Neural cell (in vitro differentiated cells): ENCODE results near the gene DCHS1. TPM values are rescaled to one million over a fixed set of nuclear protein-coding genes. Genes with fewer than 3 reads are reported as not detected.

ENCODE experiments used
- H2AFZ ChIP-seq: fragments of 200-600, 300-800 bp; sonication (generic), shearing (Covaris generic); 2 replicates; pipeline ENCODE4 v1.6.0; 2014; ENCODE audit warnings: low read depth, mild to moderate bottlenecking, antibody characterized with exemption, low read length, moderate library complexity
- H3F3A ChIP-seq: fragments of 200-600 bp; shearing (Covaris generic); 2 replicates; pipeline ENCODE4 v1.6.1; 2016; ENCODE audit warnings: mild to moderate bottlenecking, moderate library complexity, mixed read lengths, antibody characterized with exemption, low read length; ENCODE audit not compliant: insufficient read depth, poor library complexity, severe bottlenecking
- H3K27ac ChIP-seq: fragments of 200-600, 300-800 bp; sonication (generic), shearing (Covaris generic); 2 replicates; pipeline ENCODE4 v1.5.1; 2014; ENCODE audit warnings: mild to moderate bottlenecking, low read length, moderate library complexity
- H3K27me3 ChIP-seq: fragments of 300-800, 200-600 bp; sonication (generic), shearing (Covaris generic); 2 replicates; pipeline ENCODE4 v1.6.0; 2014; ENCODE audit warnings: mild to moderate bottlenecking, low read depth, low read length, moderate library complexity; ENCODE audit not compliant: insufficient read depth
- H3K36me3 ChIP-seq: fragments of 300-800, 200-600 bp; sonication (generic), shearing (Covaris generic); 2 replicates; pipeline ENCODE4 v1.5.1; 2014; ENCODE audit warnings: mild to moderate bottlenecking, antibody characterized with exemption, low read length, moderate library complexity; ENCODE audit not compliant: insufficient read depth
- H3K4me2 ChIP-seq: fragments of 300-800, 200-600 bp; sonication (generic), shearing (Covaris generic); 2 replicates; pipeline ENCODE4 v1.6.0; 2014; ENCODE audit warnings: mild to moderate bottlenecking, low read length
- H3K4me3 ChIP-seq: fragments of 300-800, 200-600 bp; sonication (generic), shearing (Covaris generic); 2 replicates; pipeline ENCODE4 v1.5.1; 2014; ENCODE audit warnings: mild to moderate bottlenecking, low read length, moderate library complexity
- H3K79me2 ChIP-seq: fragments of 200-600 bp; shearing (Covaris generic); replicated peaks from 2 replicates; pipeline ENCODE4 v1.6.0; 2014; ENCODE audit warnings: mild to moderate bottlenecking, low read length, moderate library complexity; ENCODE audit not compliant: insufficient read depth
- H3K9ac ChIP-seq: fragments of 300-800, 200-600 bp; sonication (generic), shearing (Covaris generic); 2 replicates; pipeline ENCODE4 v1.6.1; 2016; ENCODE audit warnings: mild to moderate bottlenecking, low read length, mixed read lengths
- H3K9me2 ChIP-seq: fragments of 200-600 bp; shearing (Covaris generic); 2 replicates; pipeline ENCODE4 v1.6.1; 2016; ENCODE audit warnings: mild to moderate bottlenecking, low read length, mixed read lengths; ENCODE audit not compliant: insufficient read depth
- H3K9me3 ChIP-seq: fragments of 200-600, 300-800 bp; sonication (generic), shearing (Covaris generic); 2 replicates; pipeline ENCODE4 v1.6.1; 2016; ENCODE audit warnings: mild to moderate bottlenecking, mixed run types, low read length, moderate library complexity, mixed read lengths
- H4K20me1 ChIP-seq: fragments of 200-600 bp; shearing (Covaris generic); 2 replicates; pipeline ENCODE4 v1.6.1; 2016; ENCODE audit warnings: mild to moderate bottlenecking, mixed run types; ENCODE audit not compliant: insufficient read depth
- EP300 ChIP-seq: fragments of 450-650 bp; conservative IDR thresholded peaks from 2 replicates; pipeline ENCODE4 v1.6.1; 2014; ENCODE audit warnings: antibody characterized with exemption, mild to moderate bottlenecking, moderate library complexity; ENCODE audit not compliant: poor library complexity, severe bottlenecking
- EZH2 ChIP-seq: fragments of 200-600, 300-800 bp; shearing (Covaris generic), sonication (generic); IDR thresholded peaks from 2 replicates; pipeline ENCODE4 v1.6.1; 2014; ENCODE audit warnings: antibody characterized with exemption, low read length, borderline replicate concordance, mild to moderate bottlenecking; ENCODE audit not compliant: insufficient read depth, poor library complexity, severe bottlenecking
- MXI1 ChIP-seq: fragments of 450-650 bp; conservative IDR thresholded peaks from 2 replicates; pipeline ENCODE4 v1.6.1; 2014; ENCODE audit warnings: antibody characterized with exemption, mild to moderate bottlenecking; ENCODE audit not compliant: poor library complexity, severe bottlenecking
- POLR2AphosphoS5 ChIP-seq: IDR thresholded peaks from 2 replicates; pipeline ENCODE4 v1.6.1; 2012
- RAD21 ChIP-seq: fragments of 450-650 bp; conservative IDR thresholded peaks from 2 replicates; pipeline ENCODE4 v1.6.1; 2014; ENCODE audit warnings: antibody characterized with exemption, mild to moderate bottlenecking, moderate library complexity
- REST ChIP-seq: IDR thresholded peaks from 2 replicates; pipeline ENCODE4 v1.6.1; 2012; ENCODE audit warnings: borderline replicate concordance
- SMC3 ChIP-seq: fragments of 450-650 bp; conservative IDR thresholded peaks from 2 replicates; pipeline ENCODE4 v1.6.1; 2014; ENCODE audit warnings: antibody characterized with exemption, mild to moderate bottlenecking, moderate library complexity; ENCODE audit not compliant: poor library complexity
- TAF1 ChIP-seq: IDR thresholded peaks from 2 replicates; pipeline ENCODE4 v1.6.1; 2012; ENCODE audit warnings: low read depth
- polyA plus RNA-seq: library from polyadenylated mRNA; depleted of rRNA; stranded (reverse); fragments of >200 nt; gene quantifications from 2 replicates; pipeline ENCODE4 v1.2.3, GENCODE V29; 2014
- TF ChIP-seq, protein P1 (sequence below): fragments of 450-650 bp; IDR thresholded peaks from 2 replicates; pipeline ENCODE4 v1.5.1; 2014; ENCODE audit warnings: antibody characterized with exemption, mild to moderate bottlenecking, moderate library complexity; ENCODE audit not compliant: poor library complexity, severe bottlenecking

Gene DCHS1
- polyA plus RNA-seq, 1 donor from 2014 or later, result 30.1 TPM

- H3K4me2 ChIP-seq, result peak overlapping the region; percentile 89
- H3F3A ChIP-seq, result no peaks in the 10 kb centered on the region
- TF ChIP-seq REST (no peak), POLR2AphosphoS5 (no peak), TAF1 (no peak), MXI1 (no peak), SMC3 (no peak), EP300 (no peak)
- TF ChIP-seq, protein P1, sequence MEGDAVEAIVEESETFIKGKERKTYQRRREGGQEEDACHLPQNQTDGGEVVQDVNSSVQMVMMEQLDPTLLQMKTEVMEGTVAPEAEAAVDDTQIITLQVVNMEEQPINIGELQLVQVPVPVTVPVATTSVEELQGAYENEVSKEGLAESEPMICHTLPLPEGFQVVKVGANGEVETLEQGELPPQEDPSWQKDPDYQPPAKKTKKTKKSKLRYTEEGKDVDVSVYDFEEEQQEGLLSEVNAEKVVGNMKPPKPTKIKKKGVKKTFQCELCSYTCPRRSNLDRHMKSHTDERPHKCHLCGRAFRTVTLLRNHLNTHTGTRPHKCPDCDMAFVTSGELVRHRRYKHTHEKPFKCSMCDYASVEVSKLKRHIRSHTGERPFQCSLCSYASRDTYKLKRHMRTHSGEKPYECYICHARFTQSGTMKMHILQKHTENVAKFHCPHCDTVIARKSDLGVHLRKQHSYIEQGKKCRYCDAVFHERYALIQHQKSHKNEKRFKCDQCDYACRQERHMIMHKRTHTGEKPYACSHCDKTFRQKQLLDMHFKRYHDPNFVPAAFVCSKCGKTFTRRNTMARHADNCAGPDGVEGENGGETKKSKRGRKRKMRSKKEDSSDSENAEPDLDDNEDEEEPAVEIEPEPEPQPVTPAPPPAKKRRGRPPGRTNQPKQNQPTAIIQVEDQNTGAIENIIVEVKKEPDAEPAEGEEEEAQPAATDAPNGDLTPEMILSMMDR, result no peak
- H3K27ac ChIP-seq, result peak overlapping the region; percentile 61
- peak overlapping the region; percentile 49 for H2AFZ ChIP-seq
- H4K20me1 ChIP-seq, result no peaks in the 10 kb centered on the region
- no peaks in the 10 kb centered on the region for H3K9me2 ChIP-seq
- no peaks in the 10 kb centered on the region for H3K79me2 ChIP-seq
- H3K36me3 ChIP-seq, result no peaks in the 10 kb centered on the region
- peak overlapping the region; percentile 72 for H3K9ac ChIP-seq
- H3K27me3 ChIP-seq, result no peaks in the 10 kb centered on the region
- peak overlapping the region; percentile 76 for H3K4me3 ChIP-seq
- no peaks in the 10 kb centered on the region for H3K9me3 ChIP-seq
Observed at GRCh38 chr11:6618117-6619003, 37.2 kb downstream of the DCHS1 start.

- H3K79me2 ChIP-seq, result no peaks in the 10 kb centered on the region
- no peak overlapping the region for H3K27ac ChIP-seq
- H4K20me1 ChIP-seq, result no peaks in the 10 kb centered on the region
- no peaks in the 10 kb centered on the region for H3K9me2 ChIP-seq
- no peaks in the 10 kb centered on the region for H3K9me3 ChIP-seq
- peaks cover 4% of the 10 kb centered on the region for H3F3A ChIP-seq
- H3K36me3 ChIP-seq, result no peaks in the 10 kb centered on the region
- no peak overlapping the region for H3K9ac ChIP-seq
- H2AFZ ChIP-seq, result no peak overlapping the region
- TF ChIP-seq REST (no peak), POLR2AphosphoS5 (no peak), EP300 (no peak), TAF1 (no peak), RAD21 (no peak), MXI1 (no peak), SMC3 (no peak), EZH2 (no peak)
- TF ChIP-seq, protein P1, result no peak
- H3K27me3 ChIP-seq, result no peaks in the 10 kb centered on the region
- no peak overlapping the region for H3K4me2 ChIP-seq
- no peak overlapping the region for H3K4me3 ChIP-seq
Observed at GRCh38 chr11:6617315-6617781, 38.3 kb downstream of the DCHS1 start.
